HepG2 (cell line): ENCODE data around the gene PPM1M. TPM values are rescaled to one million over a fixed set of nuclear protein-coding genes. Genes with fewer than 3 reads are reported as not detected.
A peak's percentile ranks its signal among the peaks of the same experiment; 100 is the strongest.

Source experiments
- ATAC-seq: fragments of 200-7000 bp; cut with Tn5 transposase; 3 replicates; pipeline ENCODE4 v1.9.1; 2020; ENCODE audit warnings: mild to moderate bottlenecking, moderate library complexity
- BruUV-seq: library from RNA; stranded (reverse); fragments of 400-500 nt; replicated peaks from 2 replicates; lab custom pipeline; 2021; lab: Mats Ljungman, UMichigan
- CTCF ChIA-PET: fragments of 300-600 bp; formaldehyde crosslinking; extraction: SDS; loops from one replicate; lab custom pipeline; 2021; ENCODE audit warnings: low total read pairs, inconsistent platforms, low intra/inter-chr PET ratio; lab: Yijun Ruan, JAX
- POLR2A ChIA-PET: fragments of 350-600 bp; sonication (Branson Sonifier 250); formaldehyde crosslinking; loops from one replicate; lab custom pipeline; 2020; ENCODE audit warnings: antibody characterized with exemption, inconsistent platforms; lab: Yijun Ruan, JAX
- DNase-seq: peaks from one replicate; pipeline ENCODE4 v3.0.0-alpha.2; 2015; ENCODE audit warnings: low spot score
- FAIRE-seq: peaks from 3 replicates; lab custom pipeline; 2011; peaks lifted over from hg19 to GRCh38; lab: Jason Lieb, UNC
- H2AFZ ChIP-seq: one replicate; pipeline ENCODE4 v1.6.1; 2011; ENCODE audit warnings: low read length, inconsistent platforms
- H3K27ac ChIP-seq: fragments of 300-600 bp; 3 replicates; pipeline ENCODE4 v1.8.0; 2011; ENCODE audit warnings: mixed run types, mild to moderate bottlenecking, mixed read lengths, low read length, inconsistent platforms; ENCODE audit not compliant: insufficient read depth; ENCODE audit errors: extremely low read length
- H3K27me3 ChIP-seq, 2 experiments: fragments of 200-600 bp in 1 of 2; 2 replicates in 1 of 2; 3 replicates in 1 of 2; pipeline versions ENCODE4 v1.6.0 to v1.8.0; 2011; ENCODE audit warnings: low read length in 2 of 2, mild to moderate bottlenecking in 2 of 2, moderate library complexity in 2 of 2, inconsistent platforms in 1 of 2; ENCODE audit not compliant: insufficient read depth in 2 of 2, control insufficient read depth in 1 of 2
- H3K36me3 ChIP-seq, 2 experiments: fragments of 200-600 bp in 1 of 2; replicated peaks in 1 of 2; 2 replicates in 1 of 2; 3 replicates in 1 of 2; pipeline versions ENCODE4 v1.5.1 to v1.8.0; 2011; ENCODE audit warnings: low read length in 2 of 2, inconsistent platforms in 1 of 2; ENCODE audit not compliant: insufficient read depth in 2 of 2, control insufficient read depth in 1 of 2
- H3K4me1 ChIP-seq: 2 replicates; pipeline ENCODE4 v1.5.1; 2012; ENCODE audit warnings: low read length, inconsistent platforms; ENCODE audit not compliant: insufficient read depth
- H3K4me2 ChIP-seq: 2 replicates; pipeline ENCODE4 v1.6.0; 2011; ENCODE audit warnings: low read depth, low read length, inconsistent platforms
- H3K4me3 ChIP-seq, 3 experiments: fragments of 200-600 bp in 1 of 3; sonication (generic), shearing (Covaris generic) in 1 of 3; replicated peaks in 1 of 3; 2 replicates each; pipeline ENCODE4 v1.5.1; 2011 to 2016; ENCODE audit warnings: low read length in 3 of 3, inconsistent platforms in 2 of 3, low read depth in 2 of 3, mild to moderate bottlenecking in 2 of 3, control low read depth in 1 of 3, mixed read lengths in 1 of 3; ENCODE audit not compliant: insufficient read depth in 1 of 3
- H3K79me2 ChIP-seq: one replicate; pipeline ENCODE4 v1.6.1; 2011; ENCODE audit warnings: low read length, inconsistent platforms; ENCODE audit not compliant: insufficient read depth
- H3K9ac ChIP-seq: 2 replicates; pipeline ENCODE4 v1.6.0; 2011; ENCODE audit warnings: mild to moderate bottlenecking, low read depth, low read length, inconsistent platforms; ENCODE audit not compliant: insufficient read depth
- H3K9me3 ChIP-seq: 2 replicates; pipeline ENCODE4 v1.5.1; 2012; ENCODE audit warnings: mild to moderate bottlenecking, low read length
- H4K20me1 ChIP-seq: 2 replicates; pipeline ENCODE4 v1.6.0; 2011; ENCODE audit warnings: inconsistent platforms, mild to moderate bottlenecking, low read length, moderate library complexity; ENCODE audit not compliant: insufficient read depth
- EEA1 ChIP-seq: sonication (generic); formaldehyde crosslinking; IDR thresholded peaks from 2 replicates; pipeline ENCODE4 v1.5.1; 2020; ENCODE audit warnings: mild to moderate bottlenecking, missing genetic modification reagents, borderline replicate concordance
- ZNF567 ChIP-seq: sonication (generic); formaldehyde crosslinking; IDR thresholded peaks from 2 replicates; pipeline ENCODE4 v1.8.1; 2023; ENCODE audit warnings: mild to moderate bottlenecking, missing genetic modification reagents, borderline replicate concordance
- ZNF570 ChIP-seq: sonication (generic); formaldehyde crosslinking; IDR thresholded peaks from 2 replicates; pipeline ENCODE4 v1.4.0; 2020; ENCODE audit warnings: mild to moderate bottlenecking, missing genetic modification reagents, borderline replicate concordance
- WGBS: methylation state at CpG from one replicate; pipeline ENCODE4 v1.1.6; 2017; ENCODE audit warnings: low lambda C conversion rate; 5-methylcytosine and 5-hydroxymethylcytosine counted together
- in situ Hi-C: cut with HindIII; loops from 2 replicates; pipeline ENCODE4 v1.10.0; 2017; ENCODE audit warnings: low pct_unique_long_range_greater_than_20kb; ENCODE audit not compliant: extremely low pct_ligation_motif_present
- intact Hi-C: fragments of 100-400 bp; cut with micrococcal nuclease; formaldehyde crosslinking; loops from one replicate; pipeline ENCODE4 v1.10.0; 2022; ENCODE audit not compliant: unreplicated experiment
- polyA plus RNA-seq, 8 experiments: library from polyadenylated mRNA; depleted of rRNA in 3 of 8; stranded (reverse) in 7 of 8; unstranded in 1 of 8; fragments of >200 nt; fragmentation: Illumina TruSeq in 4 of 8; extraction: Trizol in 4 of 8; gene quantifications; 2 replicates each; pipeline versions ENCODE4 v1.2.1 to v1.2.3, GENCODE V29; 2011 to 2016; ENCODE audit warnings: low read depth in 4 of 8, missing spikeins in 1 of 8, mixed read lengths in 1 of 8; ENCODE audit not compliant: insufficient read depth in 1 of 8
- total RNA-seq, 5 experiments: library from RNA; depleted of rRNA; stranded (reverse); fragments of >200 nt; fragmentation: Illumina TruSeq; extraction: Trizol; gene quantifications; 2 replicates each; pipeline ENCODE4 v1.2.3, GENCODE V29; 2016; ENCODE audit warnings: low read depth in 1 of 5

Gene PPM1M
- total and polyA plus RNA-seq, 2 of the 13 experiments (the other 11 are each of a cell fraction or from before 2014, with no cell fraction given), result 2.5 to 5.9 TPM

- BruUV-seq, result TSS peak; percentile 75
- H3K4me1 ChIP-seq, result peaks cover 74% of the 10 kb centered on the region
- H3K9me3 ChIP-seq, result no peaks in the 10 kb centered on the region
- H3K4me3 ChIP-seq, result peak overlapping the region in 1 of 3 experiments; percentile 99; a peak in 1 of 6 replicates
- 79% methylated on average over 2 of the region's 2 CpGs for WGBS
- DNase-seq (no peak), ATAC-seq (no peak), FAIRE-seq (no peak)
- CTCF ChIA-PET, result no interaction called here
- peaks cover 37% of the 10 kb centered on the region for H3K79me2 ChIP-seq
- H3K9ac ChIP-seq, result peak overlapping the region; percentile 99; the same call in 1 of the 2 replicates
- H3K27ac ChIP-seq, result peak overlapping the region; percentile 10
- no peaks in the 10 kb centered on the region; a peak in 1 of 5 replicates for H3K27me3 ChIP-seq
- TF ChIP-seq EEA1 (CRISPR knock-in tag), result no peak
- H4K20me1 ChIP-seq, result peaks cover 30% of the 10 kb centered on the region
- peak overlapping the region; percentile 74 for H3K4me2 ChIP-seq
- H3K36me3 ChIP-seq, result no peaks in the 10 kb centered on the region
- intact Hi-C loops (no loop called here), in situ Hi-C loops (no loop called here)
- no peak overlapping the region for H2AFZ ChIP-seq
- POLR2A ChIA-PET, result interaction anchor here (2.7 to 5.3 kb wide), 5 partner anchors 10 to 42 kb away, joined by 6 to 165 read pairs (median 36); partner anchors contain the start of genes GLYCTK and TWF2
Measured at GRCh38 chr3:52279596-52279995, 34.0 kb downstream of the PPM1M start.

- no peak for DNase-seq
- BruUV-seq, result no TSS peak
- in situ Hi-C loops (no loop called here), intact Hi-C loops (loop anchor here (10.0 kb wide), 1 partner anchor 465 kb away; no protein-coding TSS in a partner anchor)
- no peaks in the 10 kb centered on the region; a peak in 1 of 5 replicates for H3K27me3 ChIP-seq
- no peak overlapping the region for H2AFZ ChIP-seq
- peak overlapping the region; percentile 10 for H3K27ac ChIP-seq
- no peaks in the 10 kb centered on the region for H3K36me3 ChIP-seq
- H4K20me1 ChIP-seq, result peaks cover 26% of the 10 kb centered on the region
- H3K9me3 ChIP-seq, result no peaks in the 10 kb centered on the region
- TF ChIP-seq ZNF567 (CRISPR knock-in tag) (no peak), ZNF570 (CRISPR knock-in tag) (no peak)
- 60% methylated on average over 6 of the region's 6 CpGs for WGBS
- ChIA-PET CTCF (no interaction called here), POLR2A (interaction anchor here (2.7 to 5.3 kb wide), 5 partner anchors 9 to 42 kb away, joined by 6 to 165 read pairs (median 36); partner anchors contain the start of genes GLYCTK and TWF2)
- no peak overlapping the region for H3K4me3 ChIP-seq
- H3K4me1 ChIP-seq, result peaks cover 74% of the 10 kb centered on the region
- FAIRE-seq, result no peak
- H3K9ac ChIP-seq, result no peak overlapping the region
- ATAC-seq, result no peak
- peak overlapping the region; percentile 74; the same call in 1 of the 2 replicates for H3K4me2 ChIP-seq
- peaks cover 34% of the 10 kb centered on the region for H3K79me2 ChIP-seq
Measured at GRCh38 chr3:52280050-52280461, 34.5 kb downstream of the PPM1M start.
